GM23338 (cell line): ENCODE data around the gene GMEB2. TPM values are rescaled to one million over a fixed set of nuclear protein-coding genes. Genes with fewer than 3 reads are reported as not detected.

Experiments used
- ATAC-seq: fragments of 200-7000 bp; cut with Tn5 transposase; 3 replicates; pipeline ENCODE4 v1.9.1; 2020
- DNase-seq: peaks from one replicate; pipeline ENCODE4 v3.0.0-alpha.2; 2015; ENCODE audit warnings: low spot score
- H2AFZ ChIP-seq: fragments of 200-600 bp; sonication (generic); 2 replicates; pipeline ENCODE4 v1.8.0; 2016; ENCODE audit warnings: antibody characterized with exemption, mild to moderate bottlenecking, moderate library complexity
- H3F3A ChIP-seq: fragments of 200-600 bp; sonication (generic); replicated peaks from 2 replicates; pipeline ENCODE4 v1.8.0; 2017; ENCODE audit warnings: antibody characterized with exemption, mixed run types, low read depth
- H3K27ac ChIP-seq: fragments of 200-600 bp; sonication (generic); 2 replicates; pipeline ENCODE4 v1.6.1; 2016; ENCODE audit warnings: low read depth
- H3K27me3 ChIP-seq: fragments of 200-600 bp; sonication (generic); 2 replicates; pipeline ENCODE4 v1.8.0; 2016; ENCODE audit warnings: mild to moderate bottlenecking, mixed run types, moderate library complexity; ENCODE audit not compliant: insufficient read depth
- H3K36me3 ChIP-seq: fragments of 200-600 bp; sonication (generic); 2 replicates; pipeline ENCODE4 v1.8.0; 2016; ENCODE audit warnings: mild to moderate bottlenecking; ENCODE audit not compliant: insufficient read depth
- H3K4me1 ChIP-seq: fragments of 200-600 bp; sonication (generic); 2 replicates; pipeline ENCODE4 v1.8.0; 2016; ENCODE audit warnings: mild to moderate bottlenecking, moderate library complexity; ENCODE audit not compliant: insufficient read depth
- H3K4me2 ChIP-seq: fragments of 200-600 bp; sonication (generic); 2 replicates; pipeline ENCODE4 v1.7.1; 2017; ENCODE audit warnings: mixed run types
- H3K4me3 ChIP-seq: fragments of 200-600 bp; sonication (generic); 2 replicates; pipeline ENCODE4 v1.6.1; 2016; ENCODE audit warnings: mixed run types
- H3K79me2 ChIP-seq: fragments of 200-600 bp; sonication (generic); replicated peaks from 2 replicates; pipeline ENCODE4 v1.8.0; 2017; ENCODE audit warnings: mild to moderate bottlenecking; ENCODE audit not compliant: insufficient read depth
- H3K9me2 ChIP-seq: fragments of 200-600 bp; sonication (generic); 2 replicates; pipeline ENCODE4 v1.8.0; 2017; ENCODE audit not compliant: insufficient read depth
- H4K20me1 ChIP-seq: fragments of 200-600 bp; sonication (generic); replicated peaks from 2 replicates; pipeline ENCODE4 v1.8.0; 2017; ENCODE audit warnings: mild to moderate bottlenecking; ENCODE audit not compliant: insufficient read depth
- H3K27ac Mint-ChIP-seq: 2 replicates; pipeline ENCODE4 v1.8.0; 2020; ENCODE audit warnings: inconsistent platforms, mild to moderate bottlenecking, moderate library complexity, mixed read lengths
- H3K27me3 Mint-ChIP-seq: 3 replicates; pipeline ENCODE4 v1.8.0; 2022; ENCODE audit warnings: low read depth, mild to moderate bottlenecking, moderate library complexity, mixed read lengths, inconsistent platforms; ENCODE audit not compliant: insufficient read depth, poor library complexity
- H3K36me3 Mint-ChIP-seq: 3 replicates; pipeline ENCODE4 v1.8.0; 2021; ENCODE audit warnings: low read depth, mild to moderate bottlenecking, inconsistent platforms, moderate library complexity, mixed read lengths
- H3K4me1 Mint-ChIP-seq: 3 replicates; pipeline ENCODE4 v1.8.0; 2020; ENCODE audit warnings: mild to moderate bottlenecking, inconsistent platforms, mixed read lengths
- H3K4me3 Mint-ChIP-seq: 3 replicates; pipeline ENCODE4 v1.8.0; 2021; ENCODE audit warnings: moderate library complexity, mild to moderate bottlenecking, inconsistent platforms, mixed read lengths
- H3K9me3 Mint-ChIP-seq: 3 replicates; pipeline ENCODE4 v1.8.0; 2020; ENCODE audit warnings: moderate library complexity, mild to moderate bottlenecking, inconsistent platforms, mixed read lengths
- CTCF ChIP-seq, 2 experiments: fragments of 200-600 bp in 1 of 2; sonication (generic) in 1 of 2; conservative IDR thresholded peaks; 2 replicates each; pipeline versions ENCODE4 v1.5.1 to v1.6.1; 2016 to 2017; ENCODE audit warnings: antibody characterized with exemption in 2 of 2, low read depth in 2 of 2, mild to moderate bottlenecking in 2 of 2, moderate library complexity in 1 of 2
- POLR2AphosphoS5 ChIP-seq: IDR thresholded peaks from 2 replicates; pipeline ENCODE4 v1.6.1; 2016; ENCODE audit warnings: antibody characterized with exemption, low read depth
- REST ChIP-seq: IDR thresholded peaks from one replicate; pipeline ENCODE4 v1.6.1; 2018; ENCODE audit warnings: antibody characterized with exemption; ENCODE audit not compliant: unreplicated experiment
- ZNF462 ChIP-seq: fragments of 250-450 bp; sonication (Bioruptor Pico); IDR thresholded peaks from 2 replicates; pipeline ENCODE4 v1.5.0; 2020; ENCODE audit warnings: mild to moderate bottlenecking, moderate library complexity
- polyA plus RNA-seq: library from polyadenylated mRNA; unstranded; fragments of >200 nt; fragmentation: Nextera tagmentation; extraction: Ambion mirVana; gene quantifications from 2 replicates; pipeline ENCODE4 v1.2.1, GENCODE V29; 2016
- total RNA-seq: library from RNA; depleted of rRNA; stranded (reverse); fragments of >200 nt; shearing (Covaris generic); gene quantifications from 2 replicates; pipeline ENCODE4 v1.2.3, GENCODE V29; 2014
- TF ChIP-seq, protein P1 (sequence below): IDR thresholded peaks from 2 replicates; pipeline ENCODE4 v1.6.1; 2016; ENCODE audit warnings: antibody characterized with exemption

The GMEB2 gene
- total and polyA plus RNA-seq, 2 experiments from 2014 or later: 4.4 to 20.6 TPM

DNA sequence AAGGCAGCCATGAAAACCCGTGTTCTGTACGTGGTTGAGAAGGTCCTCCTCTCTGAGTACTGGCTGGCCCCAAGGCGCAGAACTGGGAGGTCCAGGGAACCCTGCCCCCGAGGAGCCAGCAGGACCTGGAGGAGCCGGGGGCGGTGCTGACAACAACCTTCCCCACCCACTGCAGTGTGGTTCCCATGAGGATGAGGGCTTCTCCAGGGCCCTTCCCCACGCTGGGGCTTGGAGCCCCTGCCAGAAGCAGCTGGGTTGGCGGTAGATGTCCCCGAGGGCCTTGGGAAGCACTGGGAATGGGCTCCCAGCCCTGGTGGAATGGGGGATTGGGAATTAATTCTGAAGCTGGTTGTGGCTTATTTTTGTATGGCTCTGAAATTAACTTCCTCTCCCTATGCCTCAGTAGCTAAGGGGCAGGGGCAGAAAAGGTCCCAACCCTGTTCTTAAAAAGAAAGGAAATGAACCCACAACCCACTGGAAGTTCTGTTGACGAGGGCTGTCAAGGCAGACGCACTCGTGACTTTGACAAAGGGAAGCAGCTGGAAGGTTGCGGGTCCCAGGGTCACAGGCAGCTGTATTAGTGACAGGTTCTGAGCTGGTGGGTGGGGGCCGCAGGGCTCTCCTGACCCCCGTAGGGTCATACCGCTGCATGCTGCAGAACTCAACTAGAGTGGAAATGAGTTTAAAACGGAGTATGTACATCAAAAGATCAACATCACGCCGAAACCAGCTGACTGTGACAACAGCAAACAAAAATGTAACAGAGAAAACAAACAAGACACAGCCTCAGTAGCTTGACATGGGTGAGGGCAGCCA lies 38.9 kb downstream of the GMEB2 start (continued):
- TF ChIP-seq REST: no peak

DNA sequence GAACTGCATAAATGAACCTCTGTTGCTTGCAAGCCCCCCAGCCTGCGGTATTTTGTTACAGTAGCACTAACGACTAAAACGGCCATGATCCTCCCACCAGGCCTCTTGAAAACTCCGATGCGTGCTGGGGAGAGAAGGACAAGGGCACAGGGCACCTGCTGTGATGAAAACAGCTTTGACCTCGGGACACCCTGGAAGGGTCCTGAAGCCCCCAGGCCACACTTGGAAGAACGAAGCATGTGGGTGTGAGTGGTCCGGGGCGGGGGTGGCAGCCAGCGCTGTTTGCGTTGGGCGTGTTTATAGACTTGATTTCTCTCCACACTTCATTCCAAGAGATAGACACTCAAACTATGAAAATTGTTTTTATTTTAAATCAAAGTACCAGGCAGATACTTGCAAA lies 39.6 kb downstream of the GMEB2 start:
- Histone ChIP-seq H3K27ac (no peak overlapping the region), H3K4me1 (no peaks in the 10 kb centered on the region), H3K36me3 (no peaks in the 10 kb centered on the region), H3K9me2 (no peaks in the 10 kb centered on the region), H3K4me2 (no peak overlapping the region), H3K79me2 (no peaks in the 10 kb centered on the region), H4K20me1 (no peaks in the 10 kb centered on the region), H3F3A (0 out of 2 replicates have a peak, but pooled peaks cover 2% of the 10 kb centered on the region), H3K4me3 (no peak overlapping the region), H3K27me3 (no peaks in the 10 kb centered on the region), H2AFZ (no peak overlapping the region)
- peaks cover 12% of the 10 kb centered on the region for H3K36me3 Mint-ChIP-seq
- no peak overlapping the region for H3K4me3 Mint-ChIP-seq
- peaks cover 8% of the 10 kb centered on the region for H3K27me3 Mint-ChIP-seq
- TF ChIP-seq ZNF462 (no peak), POLR2AphosphoS5 (no peak), CTCF (conservative IDR thresholded peaks at IDR 0.05; ENCODE audit: low read depth in 2 of 2) (no peak)
- TF ChIP-seq, protein P1, sequence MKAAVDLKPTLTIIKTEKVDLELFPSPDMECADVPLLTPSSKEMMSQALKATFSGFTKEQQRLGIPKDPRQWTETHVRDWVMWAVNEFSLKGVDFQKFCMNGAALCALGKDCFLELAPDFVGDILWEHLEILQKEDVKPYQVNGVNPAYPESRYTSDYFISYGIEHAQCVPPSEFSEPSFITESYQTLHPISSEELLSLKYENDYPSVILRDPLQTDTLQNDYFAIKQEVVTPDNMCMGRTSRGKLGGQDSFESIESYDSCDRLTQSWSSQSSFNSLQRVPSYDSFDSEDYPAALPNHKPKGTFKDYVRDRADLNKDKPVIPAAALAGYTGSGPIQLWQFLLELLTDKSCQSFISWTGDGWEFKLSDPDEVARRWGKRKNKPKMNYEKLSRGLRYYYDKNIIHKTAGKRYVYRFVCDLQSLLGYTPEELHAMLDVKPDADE: no peak
- no peak overlapping the region for H3K27ac Mint-ChIP-seq
- ATAC-seq (no peak), DNase-seq (no peak)
- H3K4me1 Mint-ChIP-seq: no peaks in the 10 kb centered on the region
- H3K9me3 Mint-ChIP-seq: no peaks in the 10 kb centered on the region
